Psoas muscle (tissue), 8 donors: Measurements from ENCODE around the gene GATA5. TPM values are rescaled to one million over a fixed set of nuclear protein-coding genes. Genes with fewer than 3 reads are reported as not detected.

Experiments used
- ATAC-seq, 4 donors: fragments of 200-7000 bp; cut with Tn5 transposase; one replicate each; pipeline ENCODE4 v1.9.1; 2020; ENCODE audit warnings: moderate library complexity in 3 of 4, mild to moderate bottlenecking in 2 of 4
- DNase-seq, 2 donors: peaks; one replicate each; pipeline ENCODE4 v3.0.0-alpha.2; 2020
- H3K27ac ChIP-seq: fragments of 200-600 bp; one replicate; pipeline ENCODE4 v1.8.0; 2022
- H3K27me3 ChIP-seq, 3 donors: fragments of 200-600 bp in 1 of 3; one replicate each; pipeline versions ENCODE4 v1.6.1 to v1.8.0; 2013 to 2022; ENCODE audit warnings: low read length in 2 of 3, mild to moderate bottlenecking in 2 of 3, moderate library complexity in 1 of 3; ENCODE audit not compliant: insufficient read depth in 3 of 3
- H3K36me3 ChIP-seq, 2 donors: fragments of 200-600 bp in 1 of 2; one replicate each; pipeline versions ENCODE4 v1.6.1 to v1.8.0; 2013 to 2022; ENCODE audit warnings: low read depth in 1 of 2, mild to moderate bottlenecking in 1 of 2, moderate library complexity in 1 of 2; ENCODE audit not compliant: insufficient read depth in 1 of 2
- H3K4me1 ChIP-seq: fragments of 200-600 bp; one replicate; pipeline ENCODE4 v1.8.0; 2022
- H3K4me3 ChIP-seq: fragments of 200-600 bp; one replicate; pipeline ENCODE4 v1.8.0; 2022; ENCODE audit warnings: mild to moderate bottlenecking
- H3K9me3 ChIP-seq: fragments of 200-600 bp; one replicate; pipeline ENCODE4 v1.8.0; 2022
- WGBS, 3 donors: extraction: QIAGEN DNeasy Blood & Tissue Kit; methylation state at CpG; one replicate each; pipeline versions ENCODE4 v1.1.6 to v1.1.7; 2013; 5-methylcytosine and 5-hydroxymethylcytosine counted together
- intact Hi-C, 2 donors: fragments of 100-400 bp; cut with DNase I; formaldehyde crosslinking; loops; one replicate each; pipeline versions ENCODE4 v1.11.0 to v1.14.2; 2022
- polyA plus RNA-seq, 3 donors: library from polyadenylated mRNA; stranded (reverse); fragments of 200-250 nt; gene quantifications; one replicate each; pipeline ENCODE4 v1.2.3, GENCODE V29; 2013
- total RNA-seq, 4 donors: library from RNA; stranded (reverse); fragmentation: NEBNext Ultra II Directional in 2 of 4; extraction: Animal tissue kit (Norgen Biotek cat#: 25700) in 2 of 4; gene quantifications; one replicate each; pipeline versions ENCODE4 v1.2.1 to v1.2.4, GENCODE V29; 2021 to 2023
- TF ChIP-seq, protein P1 (sequence below): fragments of 200-600 bp; IDR thresholded peaks from one replicate; pipeline ENCODE4 v1.8.0; 2022; ENCODE audit warnings: antibody characterized with exemption
- donor health status: healthy with polysubstance abuse.
- donor health status: DM: no; HTN: no; CAD: no; lungs with moderate emphysema.
- donor health status: Bipolar disorder and iron deficiency.
- donor health status: healthy.
- donor health status: DM: yes; HTN: yes; CAD: no.
- donor health status: DM: no; HTN: no; CAD: no.
- donor health status: DM: no; HTN: no; CAD: no.
- donor health status: DM: yes; HTN: yes; CAD: no.

GATA5 gene
- total and polyA plus RNA-seq, 7 donors, result 0.01 to 0.14 (median 0.08) TPM; not detected in 3

DNA sequence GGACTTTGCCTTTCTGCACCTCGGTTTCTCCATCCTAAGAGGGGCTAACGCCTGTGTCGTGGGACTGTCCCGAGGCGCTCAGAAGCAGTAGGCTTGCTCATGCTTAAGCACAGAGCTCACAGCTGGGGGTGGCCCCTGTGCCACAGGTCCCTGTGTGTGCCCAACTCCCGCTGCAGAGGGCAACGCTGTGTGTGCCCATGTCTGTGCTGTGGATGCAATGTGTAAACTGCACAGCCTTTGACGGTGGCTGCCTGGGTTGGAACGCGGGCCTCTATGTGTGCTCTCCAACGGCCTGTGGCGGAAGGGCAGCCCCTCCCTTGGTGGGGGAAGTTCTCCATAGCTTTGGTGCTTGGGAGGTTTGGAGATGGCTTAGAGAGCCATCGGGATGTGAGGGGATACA, 10.7 kb upstream of the GATA5 start:
- no peak for ATAC-seq
- Histone ChIP-seq H3K4me1 (no peaks in the 10 kb centered on the region), H3K27me3 (peaks cover 0 to 46% (median 3%) of the 10 kb centered on the region in 3 donors), H3K4me3 (no peak overlapping the region), H3K27ac (no peak overlapping the region), H3K9me3 (no peaks in the 10 kb centered on the region), H3K36me3 (no peaks in the 10 kb centered on the region)
- 75 to 84% (median 80%) methylated on average over 13 of the region's 13 CpGs for WGBS, 3 donors
- DNase-seq, result no peak
- TF ChIP-seq, protein P1, sequence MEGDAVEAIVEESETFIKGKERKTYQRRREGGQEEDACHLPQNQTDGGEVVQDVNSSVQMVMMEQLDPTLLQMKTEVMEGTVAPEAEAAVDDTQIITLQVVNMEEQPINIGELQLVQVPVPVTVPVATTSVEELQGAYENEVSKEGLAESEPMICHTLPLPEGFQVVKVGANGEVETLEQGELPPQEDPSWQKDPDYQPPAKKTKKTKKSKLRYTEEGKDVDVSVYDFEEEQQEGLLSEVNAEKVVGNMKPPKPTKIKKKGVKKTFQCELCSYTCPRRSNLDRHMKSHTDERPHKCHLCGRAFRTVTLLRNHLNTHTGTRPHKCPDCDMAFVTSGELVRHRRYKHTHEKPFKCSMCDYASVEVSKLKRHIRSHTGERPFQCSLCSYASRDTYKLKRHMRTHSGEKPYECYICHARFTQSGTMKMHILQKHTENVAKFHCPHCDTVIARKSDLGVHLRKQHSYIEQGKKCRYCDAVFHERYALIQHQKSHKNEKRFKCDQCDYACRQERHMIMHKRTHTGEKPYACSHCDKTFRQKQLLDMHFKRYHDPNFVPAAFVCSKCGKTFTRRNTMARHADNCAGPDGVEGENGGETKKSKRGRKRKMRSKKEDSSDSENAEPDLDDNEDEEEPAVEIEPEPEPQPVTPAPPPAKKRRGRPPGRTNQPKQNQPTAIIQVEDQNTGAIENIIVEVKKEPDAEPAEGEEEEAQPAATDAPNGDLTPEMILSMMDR, result no peak
- intact Hi-C loops, result no loop called here

DNA sequence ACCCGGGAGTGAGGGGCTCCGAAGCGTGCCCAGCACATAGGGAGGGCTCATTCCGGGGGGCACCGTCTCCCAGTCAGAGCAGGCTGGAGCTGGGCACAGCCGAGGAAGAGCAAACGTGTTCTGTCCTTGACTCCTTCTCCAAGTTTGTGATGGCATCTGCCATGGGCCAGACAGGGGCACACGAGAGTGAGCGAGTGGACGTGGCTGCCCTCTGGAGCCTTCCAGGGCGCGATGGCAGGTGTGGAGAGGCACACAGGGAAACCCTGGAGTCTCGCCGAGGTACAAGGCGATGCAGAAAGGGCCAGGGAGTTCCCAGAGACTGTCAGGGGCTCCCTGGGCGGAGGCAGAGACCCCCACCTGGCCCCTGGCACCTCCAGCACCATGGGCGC, 9.9 kb upstream of the GATA5 start:
- TF ChIP-seq, protein P1, result no peak
- Histone ChIP-seq H3K36me3 (no peaks in the 10 kb centered on the region), H3K27ac (no peak overlapping the region), H3K27me3 (peaks cover 0 to 48% (median 4%) of the 10 kb centered on the region in 3 donors), H3K4me1 (no peaks in the 10 kb centered on the region), H3K9me3 (no peaks in the 10 kb centered on the region), H3K4me3 (no peak overlapping the region)
- DNase-seq (no peak), ATAC-seq (no peak)
- intact Hi-C loops, result no loop called here
- WGBS, 3 donors, result 52 to 63% (median 58%) methylated on average over 17 of the region's 17 CpGs

DNA sequence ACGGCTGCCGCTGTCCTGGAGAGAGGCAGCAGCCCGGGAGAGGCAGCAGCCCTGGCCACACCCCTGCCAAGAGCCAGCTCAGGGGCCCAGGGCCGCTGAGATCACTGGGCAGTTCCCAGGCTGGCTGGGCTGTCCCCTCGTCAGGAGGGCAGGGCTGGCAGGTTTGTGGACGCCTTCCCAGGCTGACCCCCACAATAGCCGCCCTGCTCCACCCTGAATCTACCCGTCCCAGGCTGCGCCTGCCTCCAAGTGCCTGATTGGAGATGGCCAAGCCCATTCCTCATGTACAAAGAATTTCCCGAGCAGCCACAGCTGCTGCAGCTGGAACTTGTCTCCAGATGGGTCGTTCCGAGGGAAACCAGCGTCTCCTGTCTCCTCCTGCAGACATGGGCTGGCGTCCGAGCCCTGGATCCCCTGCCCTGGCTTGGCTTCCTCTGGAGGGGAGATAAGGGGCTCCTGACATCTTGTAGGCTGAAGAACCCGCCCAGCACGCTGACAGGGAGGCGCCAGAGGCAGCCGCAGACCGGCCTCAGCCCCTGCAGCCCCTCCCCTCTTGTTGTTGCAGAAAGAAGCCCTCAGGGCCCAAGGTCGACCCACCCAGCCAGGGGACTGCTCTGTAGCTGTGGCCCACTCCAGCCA, 9.4 kb upstream of the GATA5 start:
- H3K27ac ChIP-seq, result no peak overlapping the region
- no peak overlapping the region for H3K4me3 ChIP-seq
- no peaks in the 10 kb centered on the region for H3K4me1 ChIP-seq
- intact Hi-C loops, result no loop called here
- no peak for DNase-seq
- H3K27me3 ChIP-seq, result peaks cover 0 to 53% (median 6%) of the 10 kb centered on the region in 3 donors
- H3K36me3 ChIP-seq, result no peaks in the 10 kb centered on the region
- ATAC-seq, result peak; percentile 24 to 47 (median 34)
- H3K9me3 ChIP-seq, result no peaks in the 10 kb centered on the region
- TF ChIP-seq, protein P1, result no peak
- 12 to 29% (median 17%) methylated on average over 20 to 21 of the region's 21 CpGs for WGBS, 3 donors

DNA sequence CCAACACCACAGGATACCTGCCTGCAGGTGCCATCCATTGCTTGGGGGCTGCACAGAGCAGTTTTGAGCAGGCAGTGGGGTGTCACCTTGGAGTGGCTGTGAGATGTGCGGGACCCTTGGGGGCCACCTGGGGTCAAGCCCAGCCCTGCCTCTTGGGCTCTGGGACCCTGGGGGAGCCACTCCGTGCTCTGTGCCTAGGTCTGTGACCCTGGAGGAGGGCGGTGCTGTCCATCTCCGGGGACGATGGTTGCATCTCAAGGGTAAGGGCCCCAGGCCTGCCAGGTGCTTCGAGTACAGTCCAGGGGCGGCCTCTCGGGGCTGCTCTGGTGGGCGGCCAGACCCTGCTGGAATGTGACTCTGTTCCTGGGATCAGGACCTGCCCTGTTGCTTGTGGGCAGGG, 8.7 kb upstream of the GATA5 start:
- no peaks in the 10 kb centered on the region for H3K9me3 ChIP-seq
- intact Hi-C loops, result loop anchor here in 1 of 2 donors (5.0 kb wide), 1 partner anchor 133 kb away; no protein-coding TSS in a partner anchor
- TF ChIP-seq, protein P1, result no peak
- H3K27ac ChIP-seq, result no peak overlapping the region
- no peaks in the 10 kb centered on the region for H3K4me1 ChIP-seq
- no peak for DNase-seq
- peaks cover 0 to 57% (median 6%) of the 10 kb centered on the region in 3 donors for H3K27me3 ChIP-seq
- H3K4me3 ChIP-seq, result no peak overlapping the region
- no peak for ATAC-seq
- H3K36me3 ChIP-seq, result no peaks in the 10 kb centered on the region
- WGBS, 3 donors, result 54 to 75% (median 65%) methylated on average over 9 of the region's 9 CpGs
